Activated CD4-positive, alpha-beta T cell treated with anti-CD3 and anti-CD28 coated beads for 36 hours (primary cell): Measurements from ENCODE around the gene ING5. TPM values are rescaled to one million over a fixed set of nuclear protein-coding genes. Genes with fewer than 3 reads are reported as not detected.
"Not testable (repeated sequence)": the region's sequence is repeated elsewhere in the genome, so short reads cannot be mapped to it uniquely, and the experiment has no call there.

Experiments
- ATAC-seq: fragments of 200-7000 bp; cut with Tn5 transposase; one replicate; pipeline ENCODE4 v1.10.0; 2021; ENCODE audit warnings: mild to moderate bottlenecking, moderate library complexity
- CTCF ChIA-PET: fragments of 350-600 bp; sonication (Branson Sonifier 250); formaldehyde crosslinking; loops from one replicate; lab custom pipeline; 2021; ENCODE audit warnings: antibody characterized with exemption; lab: Charles Lee
- POLR2A ChIA-PET: fragments of 350-600 bp; sonication (Branson Sonifier 250); formaldehyde crosslinking; loops from one replicate; lab custom pipeline; 2021; ENCODE audit warnings: antibody characterized with exemption, inconsistent platforms; lab: Charles Lee
- DNase-seq: peaks from one replicate; pipeline ENCODE4 v3.0.0-alpha.2; 2020
- H3K27ac Mint-ChIP-seq: one replicate; pipeline ENCODE4 v1.8.0; 2021; ENCODE audit warnings: mixed read lengths
- H3K27me3 Mint-ChIP-seq: one replicate; pipeline ENCODE4 v1.8.0; 2021; ENCODE audit warnings: mixed read lengths
- H3K36me3 Mint-ChIP-seq: one replicate; pipeline ENCODE4 v1.8.0; 2021; ENCODE audit warnings: low read depth, mixed read lengths
- H3K4me1 Mint-ChIP-seq: one replicate; pipeline ENCODE4 v1.8.0; 2021; ENCODE audit warnings: mixed read lengths
- H3K4me3 Mint-ChIP-seq: one replicate; pipeline ENCODE4 v1.8.0; 2021; ENCODE audit warnings: mild to moderate bottlenecking, moderate library complexity, mixed read lengths
- H3K9me3 Mint-ChIP-seq: one replicate; pipeline ENCODE4 v1.8.0; 2021; ENCODE audit warnings: low read depth, mixed read lengths
- intact Hi-C, 2 experiments: fragments of 100-400 bp; cut with DNase I in 1 of 2; cut with micrococcal nuclease in 1 of 2; formaldehyde crosslinking; loops; one replicate each; pipeline versions ENCODE4 v1.14.2 to v1.15.1; 2022 to 2024; cut with DNase I, micrococcal nuclease
- total RNA-seq, 2 experiments: library from RNA; stranded (reverse); gene quantifications; one replicate each; pipeline ENCODE4 v1.2.3, GENCODE V29; 2021

Gene ING5
- total RNA-seq, 2 experiments from 2014 or later, result 38.4 to 39.7 TPM

DNA sequence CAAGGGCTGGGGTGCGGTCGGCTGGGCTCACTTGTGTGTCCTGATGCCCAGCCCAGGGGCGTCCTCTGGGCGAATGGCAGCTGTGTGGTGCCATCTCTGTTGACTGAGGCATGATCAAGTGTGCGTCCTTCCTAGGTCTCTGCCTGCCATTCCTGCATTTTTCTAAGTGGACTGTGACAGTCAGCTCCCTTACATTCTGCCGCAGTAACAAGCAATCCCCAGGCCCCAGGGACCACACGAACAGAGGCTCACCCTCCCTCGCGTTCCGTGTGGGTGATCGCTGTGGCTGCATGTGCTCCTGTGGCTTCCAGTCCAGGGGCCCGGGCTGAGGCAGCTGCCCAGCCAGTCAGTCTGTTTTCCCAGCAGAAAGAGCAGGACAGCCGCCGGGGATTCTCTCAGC is 50.4 kb downstream of the ING5 start:
- Mint-ChIP-seq H3K9me3 (no peaks in the 10 kb centered on the region), H3K27me3 (no peaks in the 10 kb centered on the region), H3K4me1 (no peaks in the 10 kb centered on the region), H3K36me3 (peaks cover 21% of the 10 kb centered on the region), H3K27ac (no peak overlapping the region), H3K4me3 (no peak overlapping the region)
- intact Hi-C loops, result no loop called here
- POLR2A ChIA-PET, result no interaction called here
- DNase-seq, result no peak
- CTCF ChIA-PET, result no interaction called here
- no peak for ATAC-seq

- no peaks in the 10 kb centered on the region for H3K27me3 Mint-ChIP-seq
- ATAC-seq, result no peak
- no peak for DNase-seq
- peaks cover 23% of the 10 kb centered on the region for H3K36me3 Mint-ChIP-seq
- H3K27ac Mint-ChIP-seq, result no peak overlapping the region
- no peaks in the 10 kb centered on the region for H3K9me3 Mint-ChIP-seq
- intact Hi-C loops, result no loop called here
- H3K4me3 Mint-ChIP-seq, result no peak overlapping the region
- POLR2A ChIA-PET, result no interaction called here
- CTCF ChIA-PET, result no interaction called here
- no peaks in the 10 kb centered on the region for H3K4me1 Mint-ChIP-seq
Measured at GRCh38 chr2:241752689-241753276, 50.9 kb downstream of the ING5 start.

DNA sequence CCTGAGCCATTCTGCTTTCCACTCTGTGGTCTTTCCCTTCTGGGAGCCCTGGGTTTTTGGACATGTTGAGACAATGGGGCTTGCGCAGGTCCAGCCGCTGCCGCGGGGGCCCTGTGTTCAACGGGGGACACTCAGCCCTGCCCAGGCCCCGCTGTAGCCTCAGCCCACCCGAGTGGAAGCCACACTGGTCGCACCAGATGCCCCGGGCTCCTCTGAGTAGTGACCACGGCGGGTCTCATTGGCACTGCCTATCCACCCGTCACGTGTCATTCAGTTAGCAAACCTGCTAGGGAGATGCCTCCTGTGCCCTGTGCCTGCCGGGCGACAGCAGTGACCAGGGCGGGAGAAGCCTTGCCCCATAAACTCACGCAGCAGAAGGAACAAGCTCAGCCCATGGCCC is 51.7 kb downstream of the ING5 start:
- DNase-seq (no peak), ATAC-seq (no peak)
- Mint-ChIP-seq H3K27ac (no peak overlapping the region), H3K27me3 (no peaks in the 10 kb centered on the region), H3K9me3 (no peaks in the 10 kb centered on the region), H3K4me3 (no peak overlapping the region), H3K36me3 (peaks cover 25% of the 10 kb centered on the region), H3K4me1 (no peaks in the 10 kb centered on the region)
- intact Hi-C loops, result no loop called here
- ChIA-PET POLR2A (no interaction called here), CTCF (interaction anchor here (0.6 kb wide), 1 partner anchor 107 kb away, joined by 4 read pairs; no protein-coding TSS in a partner anchor)

GRCh38 chr2:241754042-241754441 is 52.2 kb downstream of the ING5 start:
- Mint-ChIP-seq H3K4me1 (no peaks in the 10 kb centered on the region), H3K27ac (no peak overlapping the region), H3K4me3 (no peak overlapping the region), H3K9me3 (no peaks in the 10 kb centered on the region), H3K36me3 (peaks cover 22% of the 10 kb centered on the region), H3K27me3 (no peaks in the 10 kb centered on the region)
- CTCF ChIA-PET, result interaction anchor here (0.6 kb wide), 1 partner anchor 106 kb away, joined by 4 read pairs; no protein-coding TSS in a partner anchor
- DNase-seq, result no peak
- POLR2A ChIA-PET, result interaction anchor here (0.6 kb wide), 1 partner anchor 137 kb away, joined by 3 read pairs; no protein-coding TSS in a partner anchor
- intact Hi-C loops, result no loop called here
- ATAC-seq, result no peak

DNA sequence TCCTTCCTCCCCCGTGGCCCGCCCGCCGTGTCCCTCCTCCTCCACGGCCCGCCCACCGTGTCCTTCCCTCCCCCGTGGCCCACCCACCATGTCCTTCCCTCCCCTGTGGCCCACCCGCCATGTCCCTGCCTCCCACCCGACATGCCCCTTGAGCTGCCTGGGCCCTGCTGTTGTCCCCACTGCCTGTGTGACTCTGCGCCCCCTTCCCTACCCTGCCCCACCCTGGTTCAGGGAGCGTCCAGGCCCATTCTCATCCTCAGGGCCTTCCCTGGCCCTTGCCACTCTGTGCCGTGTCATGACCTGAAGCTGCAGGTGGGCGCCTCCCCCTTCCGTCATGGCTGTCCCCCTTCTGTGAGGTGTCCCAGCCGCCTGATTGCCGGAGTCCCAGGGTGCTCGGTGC is 53.3 kb downstream of the ING5 start:
- H3K27me3 Mint-ChIP-seq, result no peaks in the 10 kb centered on the region
- intact Hi-C loops, result no loop called here
- CTCF ChIA-PET, result no interaction called here
- ATAC-seq (no peak), DNase-seq (no peak)
- H3K27ac Mint-ChIP-seq, result no peak overlapping the region
- POLR2A ChIA-PET, result no interaction called here
- peaks cover 2% of the 10 kb centered on the region for H3K9me3 Mint-ChIP-seq
- H3K4me1 Mint-ChIP-seq, result peaks cover 2% of the 10 kb centered on the region
- no peak overlapping the region for H3K4me3 Mint-ChIP-seq
- peaks cover 23% of the 10 kb centered on the region for H3K36me3 Mint-ChIP-seq

- DNase-seq (no peak), ATAC-seq (no peak)
- POLR2A ChIA-PET, result no interaction called here
- no peaks in the 10 kb centered on the region for H3K27me3 Mint-ChIP-seq
- intact Hi-C loops, result no loop called here
- CTCF ChIA-PET, result no interaction called here
- peaks cover 25% of the 10 kb centered on the region for H3K36me3 Mint-ChIP-seq
- no peak overlapping the region for H3K27ac Mint-ChIP-seq
- H3K4me3 Mint-ChIP-seq, result no peak overlapping the region
- peaks cover 2% of the 10 kb centered on the region for H3K4me1 Mint-ChIP-seq
- peaks cover 2% of the 10 kb centered on the region for H3K9me3 Mint-ChIP-seq
Measured at GRCh38 chr2:241755777-241756176, 53.9 kb downstream of the ING5 start.

DNA sequence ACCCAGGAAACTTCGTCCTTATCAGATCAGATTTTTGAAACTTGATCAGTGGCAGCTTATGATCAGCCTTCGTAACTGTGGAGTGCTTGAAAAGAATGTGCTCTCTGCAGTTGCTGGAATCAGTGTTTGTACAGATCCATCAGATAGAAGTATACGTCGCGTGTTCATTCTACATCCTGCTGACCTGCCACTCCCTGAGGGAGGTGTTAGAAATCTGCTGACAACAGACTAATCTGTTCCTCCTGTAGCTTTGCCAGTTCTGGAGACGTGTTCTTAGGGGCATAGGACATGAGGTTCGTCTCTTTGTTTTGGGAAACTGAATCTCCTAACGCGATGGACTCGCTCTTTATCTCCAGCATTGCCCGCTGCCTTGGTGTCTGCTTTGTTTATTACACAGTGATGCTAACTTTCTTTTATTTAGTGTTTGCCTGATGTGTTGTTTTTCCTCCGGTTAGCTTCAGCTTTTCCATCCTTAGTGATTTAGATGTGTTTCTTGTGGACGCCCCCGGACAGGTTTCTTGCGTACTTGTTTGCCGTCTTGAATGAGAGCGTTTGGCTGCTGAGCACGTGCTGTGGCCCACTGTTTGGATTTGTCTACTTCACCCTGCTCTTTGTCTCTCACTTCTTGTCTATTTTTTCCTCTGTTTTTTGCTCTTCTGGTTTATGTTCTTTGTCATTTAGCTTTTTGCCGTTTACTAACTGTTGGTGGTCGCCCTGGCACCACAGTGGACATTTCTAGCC is 57.4 kb downstream of the ING5 start:
- ATAC-seq (no peak), DNase-seq (no peak)
- H3K27me3 Mint-ChIP-seq, result no peaks in the 10 kb centered on the region
- intact Hi-C loops, result no loop called here
- peaks cover 22% of the 10 kb centered on the region for H3K36me3 Mint-ChIP-seq
- CTCF ChIA-PET, result no interaction called here
- no peak overlapping the region for H3K27ac Mint-ChIP-seq
- POLR2A ChIA-PET, result interaction anchor here (0.6 kb wide), 1 partner anchor 126 kb away, joined by 4 read pairs; no protein-coding TSS in a partner anchor
- peaks cover 2% of the 10 kb centered on the region for H3K9me3 Mint-ChIP-seq
- peaks cover 17% of the 10 kb centered on the region for H3K4me1 Mint-ChIP-seq
- no peak overlapping the region for H3K4me3 Mint-ChIP-seq

DNA sequence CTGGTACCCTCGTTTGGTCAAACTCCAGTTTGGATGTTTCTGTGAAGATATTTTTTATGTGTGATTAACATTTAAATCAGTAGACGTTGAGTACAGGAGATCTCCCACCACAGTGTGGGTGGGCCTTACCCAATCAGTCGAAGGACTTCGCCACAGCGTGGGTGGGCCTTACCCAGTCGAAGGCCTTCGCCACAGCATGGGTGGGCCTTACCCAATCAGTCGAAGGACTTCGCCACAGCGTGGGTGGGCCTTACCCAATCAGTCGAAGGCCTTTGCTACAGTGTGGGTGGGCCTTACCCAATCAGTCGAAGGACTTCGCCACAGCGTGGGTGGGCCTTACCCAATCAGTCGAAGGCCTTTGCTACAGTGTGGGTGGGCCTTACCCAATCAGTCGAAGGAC is 58.1 kb downstream of the ING5 start:
- peaks cover 22% of the 10 kb centered on the region for H3K36me3 Mint-ChIP-seq
- H3K4me3 Mint-ChIP-seq, H3K9me3 Mint-ChIP-seq, ATAC-seq, DNase-seq, H3K27me3 Mint-ChIP-seq, H3K27ac Mint-ChIP-seq, POLR2A ChIA-PET, CTCF ChIA-PET: not testable (repeated sequence)
- intact Hi-C loops, result loop anchor here in 1 of 2 experiments (5.0 kb wide), 2 partner anchors 42 to 82 kb away; no protein-coding TSS in a partner anchor
- peaks cover 17% of the 10 kb centered on the region for H3K4me1 Mint-ChIP-seq

GRCh38 chr2:241760301-241760771 is 58.5 kb downstream of the ING5 start:
- ATAC-seq (no peak), DNase-seq (peak; percentile 32)
- POLR2A ChIA-PET, result interaction anchor here (0.6 kb wide), 1 partner anchor 85 kb away, joined by 4 read pairs; no protein-coding TSS in a partner anchor
- Mint-ChIP-seq H3K4me3 (no peak overlapping the region), H3K9me3 (peaks cover 2% of the 10 kb centered on the region), H3K27me3 (no peaks in the 10 kb centered on the region), H3K36me3 (peaks cover 22% of the 10 kb centered on the region), H3K27ac (no peak overlapping the region), H3K4me1 (peaks cover 17% of the 10 kb centered on the region)
- CTCF ChIA-PET, result no interaction called here
- intact Hi-C loops, result loop anchor here in 1 of 2 experiments (5.0 kb wide), 2 partner anchors 42 to 82 kb away; no protein-coding TSS in a partner anchor

GRCh38 chr2:241762321-241762932 is 60.6 kb downstream of the ING5 start:
- DNase-seq (no peak), ATAC-seq (no peak)
- peak overlapping the region; percentile 76 for H3K27ac Mint-ChIP-seq
- ChIA-PET POLR2A (interaction anchor here (0.8 to 1.0 kb wide), 2 partner anchors 23 to 83 kb away, joined by 3 read pairs; no protein-coding TSS in a partner anchor), CTCF (interaction anchor here (1.0 kb wide), 1 partner anchor 116 kb away, joined by 3 read pairs; no protein-coding TSS in a partner anchor)
- peaks cover 2% of the 10 kb centered on the region for H3K9me3 Mint-ChIP-seq
- H3K36me3 Mint-ChIP-seq, result peaks cover 18% of the 10 kb centered on the region
- intact Hi-C loops, result loop anchor here in 1 of 2 experiments (2.0 to 5.0 kb wide), 3 partner anchors 40 to 100 kb away; no protein-coding TSS in a partner anchor
- no peak overlapping the region for H3K4me3 Mint-ChIP-seq
- peaks cover 17% of the 10 kb centered on the region for H3K4me1 Mint-ChIP-seq
- H3K27me3 Mint-ChIP-seq, result no peaks in the 10 kb centered on the region

- intact Hi-C loops, result loop anchor here in 1 of 2 experiments (2.0 to 5.0 kb wide), 3 partner anchors 39 to 100 kb away; no protein-coding TSS in a partner anchor
- CTCF ChIA-PET, result interaction anchor here (0.6 to 1.2 kb wide), 3 partner anchors 78 to 115 kb away, joined by 3 to 6 read pairs (median 3); no protein-coding TSS in a partner anchor
- ATAC-seq (peak; percentile 76), DNase-seq (peak; percentile 65)
- H3K4me3 Mint-ChIP-seq, result no peak overlapping the region
- H3K4me1 Mint-ChIP-seq, result peaks cover 17% of the 10 kb centered on the region
- peaks cover 2% of the 10 kb centered on the region for H3K9me3 Mint-ChIP-seq
- peaks cover 16% of the 10 kb centered on the region for H3K36me3 Mint-ChIP-seq
- H3K27me3 Mint-ChIP-seq, result no peaks in the 10 kb centered on the region
- H3K27ac Mint-ChIP-seq, result peak overlapping the region; percentile 76
- POLR2A ChIA-PET, result interaction anchor here (0.8 to 1.0 kb wide), 2 partner anchors 23 to 82 kb away, joined by 3 read pairs; no protein-coding TSS in a partner anchor
Measured at GRCh38 chr2:241762933-241763369, 61.1 kb downstream of the ING5 start.
